Stomach (tissue), 4 donors: ENCODE measurements around the gene NSRP1.
"Not testable (repeated sequence)": the region's sequence is repeated elsewhere in the genome, so short reads cannot be mapped to it uniquely, and the experiment has no call there.

ENCODE experiments used
- CTCF ChIP-seq, 7 experiments: fragments of 450-650 bp in 4 of 7; fragments of 200-600 bp in 3 of 7; sonication (generic) in 3 of 7; IDR thresholded peaks; one replicate each; pipeline ENCODE4 v1.5.1; 2016 to 2019; ENCODE audit warnings: antibody characterized with exemption in 7 of 7, control low read depth in 2 of 7, mild to moderate bottlenecking in 1 of 7
- EP300 ChIP-seq: sonication (generic); formaldehyde crosslinking; IDR thresholded peaks from one replicate; pipeline ENCODE4 v1.6.1; 2017; ENCODE audit warnings: antibody characterized with exemption
- POLR2A ChIP-seq, 4 donors: fragments of 450-650 bp; IDR thresholded peaks; one replicate each; pipeline ENCODE4 v1.6.1; 2016; ENCODE audit warnings: antibody characterized with exemption in 4 of 4, control low read depth in 2 of 4, mild to moderate bottlenecking in 1 of 4, moderate library complexity in 1 of 4
- POLR2AphosphoS5 ChIP-seq, 3 donors: sonication (generic); formaldehyde crosslinking; IDR thresholded peaks; one replicate each; pipeline ENCODE4 v1.6.1; 2016; ENCODE audit warnings: antibody characterized with exemption in 3 of 3

- not testable (repeated sequence) for TF ChIP-seq POLR2AphosphoS5 (IDR thresholded peaks at IDR 0.05); CTCF (IDR thresholded peaks at IDR 0.05); POLR2A (IDR thresholded peaks at IDR 0.05); EP300
Measured at GRCh38 chr17:30118635-30119034, 2.0 kb downstream of the NSRP1 start.
